NB4 (cell line): ENCODE measurements around the gene CSMD2.

Experiments used
- DNase-seq: peaks from one replicate; pipeline ENCODE4 v3.0.0; 2010; ENCODE audit warnings: low read depth
- H3K4me3 ChIP-seq: one replicate; pipeline ENCODE4 v1.5.1; 2011; ENCODE audit warnings: mild to moderate bottlenecking, low read depth, low read length, moderate library complexity
- CTCF ChIP-seq: IDR thresholded peaks from one replicate; pipeline ENCODE4 v1.5.1; 2012; ENCODE audit warnings: low read depth, low read length
- MYC ChIP-seq: IDR thresholded peaks from 2 replicates; pipeline ENCODE4 v1.6.1; 2011; ENCODE audit warnings: low read depth, low read length
- POLR2A ChIP-seq: IDR thresholded peaks from 2 replicates; pipeline ENCODE4 v1.6.1; 2011; ENCODE audit warnings: mild to moderate bottlenecking; ENCODE audit not compliant: insufficient read length; ENCODE audit errors: extremely low read depth
- TF ChIP-seq, protein P1 (sequence below): IDR thresholded peaks from 2 replicates; pipeline ENCODE4 v1.6.1; 2011; ENCODE audit warnings: low read depth, low read length

The CSMD2 gene

DNA sequence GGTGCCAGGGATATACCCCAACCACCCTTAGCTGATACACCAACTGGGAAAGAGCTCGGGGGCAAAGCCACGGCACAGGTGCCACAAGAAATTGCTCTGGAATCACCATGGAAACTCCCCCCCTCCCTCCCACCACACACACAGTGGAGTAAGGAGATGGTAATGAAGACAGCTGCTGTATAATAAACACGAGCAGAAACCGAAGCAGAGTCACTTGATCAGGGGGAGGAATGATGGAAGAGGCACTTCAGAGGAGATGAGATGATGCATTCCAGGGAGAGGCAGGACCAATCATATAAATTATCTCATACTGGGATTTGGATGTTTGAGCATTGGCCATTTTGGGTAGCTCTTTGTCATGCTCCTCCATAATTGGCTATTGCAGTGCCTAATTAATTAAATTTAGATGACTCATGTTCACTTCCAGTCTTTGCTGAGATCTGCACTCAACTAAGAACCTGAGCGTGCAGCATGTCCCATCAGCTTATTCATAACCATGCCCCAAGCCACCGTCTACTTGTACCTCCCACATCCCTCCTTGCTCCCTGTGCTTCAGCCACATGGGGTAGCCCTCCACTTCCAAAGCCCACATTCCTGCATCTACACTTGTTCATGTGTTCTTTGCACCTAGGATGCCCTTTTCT lies 503.1 kb downstream of the CSMD2 start:
- no peak for DNase-seq
- H3K4me3 ChIP-seq = no peak overlapping the region
- TF ChIP-seq POLR2A (no peak), CTCF (no peak), MYC (no peak)
- TF ChIP-seq, protein P1, sequence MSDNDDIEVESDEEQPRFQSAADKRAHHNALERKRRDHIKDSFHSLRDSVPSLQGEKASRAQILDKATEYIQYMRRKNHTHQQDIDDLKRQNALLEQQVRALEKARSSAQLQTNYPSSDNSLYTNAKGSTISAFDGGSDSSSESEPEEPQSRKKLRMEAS = no peak

GRCh38 chr1:33660956-33661355 lies 504.1 kb downstream of the CSMD2 start:
- H3K4me3 ChIP-seq = no peak overlapping the region
- TF ChIP-seq, protein P1 = no peak
- TF ChIP-seq CTCF (no peak), POLR2A (no peak), MYC (no peak)
- DNase-seq = no peak

GRCh38 chr1:33660244-33660643 lies 504.8 kb downstream of the CSMD2 start:
- no peak for DNase-seq
- TF ChIP-seq CTCF (no peak), POLR2A (no peak), MYC (no peak)
- TF ChIP-seq, protein P1 = no peak
- H3K4me3 ChIP-seq = no peak overlapping the region

DNA sequence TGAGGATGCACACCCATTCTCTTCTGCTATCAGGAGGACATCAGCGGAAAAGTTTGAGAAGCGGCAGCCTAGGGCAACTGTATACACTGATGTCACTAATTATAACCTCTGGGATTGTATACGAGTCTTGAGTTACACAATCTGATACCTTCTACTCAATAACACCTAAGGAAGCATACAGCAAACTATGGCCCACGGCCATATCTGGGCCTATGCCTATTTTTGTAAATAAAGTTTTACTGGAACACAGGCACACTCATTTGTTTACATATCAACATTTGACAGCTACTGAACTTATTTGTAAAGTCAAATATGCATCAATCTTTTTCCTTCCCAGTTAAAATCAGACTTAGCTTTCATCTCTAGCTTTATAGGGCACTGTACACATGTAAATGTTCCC lies 505.4 kb downstream of the CSMD2 start:
- TF ChIP-seq, protein P1 = no peak
- TF ChIP-seq CTCF (no peak), POLR2A (no peak), MYC (no peak)
- H3K4me3 ChIP-seq = no peak overlapping the region
- DNase-seq = no peak

DNA sequence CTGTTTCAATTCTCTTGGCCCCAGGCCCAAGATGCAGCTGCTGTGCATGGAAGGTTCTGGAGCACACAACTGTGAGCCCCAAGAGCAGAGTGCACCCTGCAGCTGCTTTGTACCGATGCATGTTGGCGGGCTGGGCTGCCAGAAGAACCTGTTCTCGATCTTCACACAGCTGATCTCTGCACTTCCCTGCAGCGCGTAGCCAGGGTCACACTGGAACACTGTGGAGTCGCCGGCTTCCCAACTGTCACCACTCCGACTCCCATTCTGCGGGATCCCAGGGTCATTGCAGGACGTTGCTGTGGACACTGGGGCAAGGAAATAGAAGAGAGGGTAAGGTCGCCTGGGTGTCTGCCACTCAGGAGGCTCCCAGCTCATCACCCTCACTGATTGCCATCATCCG lies 507.2 kb downstream of the CSMD2 start:
- TF ChIP-seq, protein P1 = no peak
- TF ChIP-seq POLR2A (no peak), CTCF (no peak), MYC (no peak)
- DNase-seq = no peak
- no peak overlapping the region for H3K4me3 ChIP-seq
